ENCODE results near the gene DNAJB2.

GRCh38 chr2:219287580-219288265, 8.6 kb downstream of the DNAJB2 start:
- TF ChIP-seq EP300 (IDR thresholded peaks at IDR 0.05; ENCODE audit: borderline replicate concordance in 1 of 2, low read depth in 2 of 2, low read length in 2 of 2), result no peak
- no peak for TF ChIP-seq POLR2AphosphoS5 (IDR thresholded peaks at IDR 0.05; ENCODE audit: low read depth, low read length)
- TF ChIP-seq CBX8 (IDR thresholded peaks at IDR 0.05; ENCODE audit: borderline replicate concordance, low read depth, low read length), result no peak
- no peak for TF ChIP-seq GABPA (IDR thresholded peaks at IDR 0.05; ENCODE audit: borderline replicate concordance, insufficient read depth, low read length)
- TF ChIP-seq CTCF (IDR thresholded peaks at IDR 0.05; ENCODE audit: control extremely low read depth in 1 of 3, insufficient read depth in 1 of 3, low read depth in 1 of 3, low read length in 3 of 3), result no peak
- no peak for TF ChIP-seq JUN (IDR thresholded peaks at IDR 0.05; ENCODE audit: low read depth, low read length)
- no peak for TF ChIP-seq SP1 (IDR thresholded peaks at IDR 0.05; ENCODE audit: low read depth, low read length)

Data from H1 (cell line).